Measurements from ENCODE around the gene TPCN2.

The TPCN2 gene

GRCh38 chr11:69010361-69010891 lies 38.3 kb upstream of the TPCN2 start:
- DNase-seq (ENCODE audit: low read depth, low spot score) = no peak

- no peak for DNase-seq (ENCODE audit: low read depth, low spot score)
These were observed 37.6 kb upstream of the TPCN2 start for GRCh38 chr11:69010964-69011623.

DNA sequence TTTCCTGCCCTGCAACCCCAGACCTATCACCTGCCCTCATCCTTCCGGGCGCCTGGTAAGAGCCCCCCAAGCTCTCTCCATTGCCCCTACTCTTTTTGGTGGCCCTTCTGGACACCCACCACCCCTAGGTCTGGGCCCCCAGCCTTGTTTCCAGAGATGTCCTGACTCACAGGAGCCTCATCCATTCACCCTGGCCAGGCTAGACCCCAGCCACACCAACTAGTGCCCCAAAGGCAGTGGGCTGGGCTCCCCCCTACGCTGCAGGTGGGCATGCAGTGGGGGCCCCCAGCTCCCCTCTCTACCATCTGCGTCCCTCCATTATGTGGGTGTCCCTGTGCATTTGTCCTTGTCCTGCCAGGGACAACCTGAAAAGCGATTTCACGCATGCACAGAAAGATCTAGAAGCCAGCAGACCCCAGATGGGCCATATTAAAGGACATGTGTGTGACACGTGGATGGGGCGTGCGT lies 37.1 kb upstream of the TPCN2 start:
- no peak for DNase-seq (ENCODE audit: low read depth, low spot score)

DNA sequence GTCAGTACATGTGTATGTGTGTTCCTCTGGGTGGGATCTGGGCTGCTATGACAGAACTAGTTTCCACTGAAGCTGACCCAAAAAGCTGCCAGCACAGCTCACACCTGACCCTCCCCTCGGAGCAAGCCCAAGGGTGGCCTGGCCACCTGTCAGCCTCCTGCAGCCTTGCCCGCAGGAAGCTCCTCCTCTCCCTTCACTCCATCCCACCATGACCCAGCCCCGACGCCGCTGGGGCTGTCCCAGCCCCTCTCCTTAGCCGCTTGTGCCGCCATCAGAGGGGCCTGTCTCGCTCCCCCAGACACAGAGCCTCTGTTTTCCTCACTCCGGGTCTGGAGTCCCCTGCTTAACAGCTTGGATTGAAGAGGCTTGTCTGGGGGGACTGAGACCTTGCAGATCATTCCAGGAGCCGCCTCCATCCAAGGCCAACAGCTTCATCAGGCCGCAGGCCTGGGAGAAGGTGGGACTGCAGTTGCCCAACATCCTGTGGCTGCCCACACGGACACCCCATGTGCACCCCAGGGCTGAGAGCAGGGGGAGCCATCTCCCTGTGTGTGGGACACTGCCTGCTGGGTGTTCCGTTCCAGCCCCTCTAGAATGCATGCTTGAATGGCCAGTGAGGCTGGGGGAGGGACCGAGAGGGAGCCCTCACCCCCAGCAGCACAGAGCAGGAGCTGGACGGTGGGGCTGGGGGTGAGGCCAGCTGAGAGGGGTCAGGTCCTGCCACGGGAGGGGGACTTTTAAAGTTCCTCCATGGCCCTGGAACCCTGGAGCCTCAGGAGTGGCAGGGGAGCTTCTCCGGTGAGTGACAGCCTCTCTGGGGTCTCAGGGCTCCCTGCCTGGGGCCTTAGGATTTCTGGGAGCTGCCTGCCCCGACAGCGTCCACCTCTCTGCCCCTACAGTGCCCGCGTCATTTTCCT lies 36.4 kb upstream of the TPCN2 start:
- no peak for DNase-seq (ENCODE audit: low read depth, low spot score)

DNA sequence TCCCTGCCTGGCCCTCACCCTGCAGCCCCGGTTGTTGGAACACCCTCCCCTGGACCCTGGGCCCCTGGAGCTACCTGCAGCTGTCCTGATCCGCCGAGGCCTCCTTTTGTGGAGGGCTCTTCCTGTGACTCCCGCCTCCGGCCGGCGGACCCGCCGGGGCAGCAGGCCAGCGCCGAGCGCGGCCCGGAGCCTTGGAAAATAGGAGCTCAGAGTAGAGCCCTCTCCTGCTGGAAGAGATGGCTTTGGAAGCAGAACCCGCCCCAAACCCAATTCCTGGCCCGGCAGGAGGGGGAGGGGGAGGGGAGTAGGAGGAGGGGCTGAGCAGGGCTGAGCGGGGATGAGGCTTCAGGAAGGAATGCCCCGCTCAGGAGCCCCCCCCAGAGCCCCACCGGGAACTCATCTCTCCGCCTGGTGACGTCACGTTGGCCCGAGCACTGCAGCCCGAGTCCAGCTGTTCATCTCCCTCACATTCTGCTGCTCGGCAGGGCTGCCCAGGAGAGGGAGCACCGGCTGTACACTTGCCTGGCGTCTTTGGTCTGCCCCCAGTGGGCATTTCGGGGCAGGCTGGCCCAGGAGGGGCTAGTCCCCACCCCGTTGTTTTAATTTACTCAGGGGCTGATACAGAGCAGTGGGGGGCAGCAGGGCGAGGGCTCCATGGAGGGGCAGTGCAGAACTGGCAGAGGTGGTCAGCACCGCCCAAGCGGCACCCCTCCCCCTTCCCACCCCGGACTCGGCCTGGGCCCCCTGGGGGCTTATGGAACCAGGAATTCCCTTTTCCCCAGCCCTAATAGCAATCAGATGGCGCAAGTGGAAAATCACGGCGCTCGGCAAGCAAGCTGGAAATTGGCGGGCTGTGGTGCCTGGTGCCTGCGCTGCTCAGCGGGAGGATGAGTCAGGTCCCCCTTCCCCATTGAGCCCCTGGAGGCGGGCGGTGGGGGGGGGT lies 35.5 kb upstream of the TPCN2 start, which contains the start of gene MRGPRF:
Gene MRGPRF (minus strand): TSS at position 238 of the 943 bp plus-strand sequence. CDS start 3,345 bp downstream, outside the sequence.
- no peak for DNase-seq (ENCODE audit: low read depth, low spot score)

DNA sequence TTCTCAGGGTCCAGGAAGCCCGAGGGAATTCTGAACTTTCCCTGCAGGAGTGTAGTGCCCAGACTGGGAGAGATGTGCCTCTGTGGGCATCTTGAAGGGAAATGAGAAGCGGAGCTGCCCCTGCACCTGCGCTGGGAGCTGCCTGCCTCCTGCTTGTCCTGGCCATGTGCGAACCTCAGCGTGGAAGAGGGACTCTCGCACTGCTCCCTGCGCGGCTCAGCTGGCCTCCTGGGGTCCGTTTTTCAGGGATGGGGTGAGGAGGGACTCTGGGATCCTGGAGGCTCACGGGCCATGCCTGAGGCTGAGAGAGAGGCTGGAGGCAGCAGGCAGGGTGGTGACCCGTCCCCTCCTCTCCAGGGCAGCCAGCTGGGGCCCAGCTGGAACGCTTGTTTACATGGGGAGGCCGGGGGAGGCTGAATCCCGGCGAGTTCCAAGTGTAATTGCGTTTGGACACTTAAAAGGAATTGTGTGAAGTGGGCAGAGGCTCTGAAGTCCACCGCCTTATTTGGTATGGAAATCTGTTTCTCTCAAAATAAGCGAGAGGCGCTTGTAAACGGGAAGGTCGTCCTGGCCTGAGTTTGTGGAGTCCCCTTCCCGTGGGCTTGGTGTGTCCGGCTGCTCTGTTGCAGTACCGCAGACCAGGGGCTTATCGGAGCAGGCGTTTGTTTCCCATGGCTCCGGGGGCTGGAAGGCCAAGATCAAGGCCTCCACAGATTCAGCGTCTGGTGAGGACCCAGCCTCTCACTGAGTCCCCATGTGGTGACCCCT lies 34.5 kb upstream of the TPCN2 start:
- no peak for DNase-seq (ENCODE audit: low read depth, low spot score)

DNA sequence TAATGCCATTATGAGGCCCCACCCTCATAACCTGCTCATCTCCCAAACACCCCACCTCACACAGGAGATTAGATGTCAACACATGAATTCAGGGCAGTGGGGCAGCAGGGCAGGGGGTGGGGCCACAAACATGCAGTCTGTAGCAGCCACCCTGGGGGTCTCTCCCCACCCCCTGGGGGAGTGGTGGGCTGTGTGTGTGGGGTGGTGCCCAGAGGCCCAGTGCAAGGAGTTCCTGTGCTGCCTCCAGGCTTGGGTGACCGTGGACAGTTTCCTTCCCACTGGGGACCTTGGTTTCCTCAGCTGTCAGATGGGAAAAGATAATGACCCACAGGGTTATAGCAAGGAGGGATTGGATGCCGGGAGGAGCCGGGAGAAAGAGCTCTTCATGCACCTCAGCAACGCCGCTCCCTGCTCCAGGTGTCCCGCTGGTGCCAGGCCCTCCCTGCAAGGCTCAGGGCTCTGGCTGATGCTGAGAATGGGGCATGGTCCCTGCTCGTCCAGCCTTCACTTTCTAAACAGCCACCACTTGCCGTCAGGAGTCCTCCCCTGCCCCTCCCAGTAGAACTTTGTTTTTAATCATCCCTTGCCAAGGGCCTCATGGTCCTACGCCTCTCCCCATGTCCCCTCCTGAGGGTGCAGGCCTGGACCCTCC lies 33.7 kb upstream of the TPCN2 start:
- no peak for DNase-seq (ENCODE audit: low read depth, low spot score)

GRCh38 chr11:69017951-69018350 lies 30.8 kb upstream of the TPCN2 start:
- DNase-seq (ENCODE audit: low read depth, low spot score) = no peak

DNA sequence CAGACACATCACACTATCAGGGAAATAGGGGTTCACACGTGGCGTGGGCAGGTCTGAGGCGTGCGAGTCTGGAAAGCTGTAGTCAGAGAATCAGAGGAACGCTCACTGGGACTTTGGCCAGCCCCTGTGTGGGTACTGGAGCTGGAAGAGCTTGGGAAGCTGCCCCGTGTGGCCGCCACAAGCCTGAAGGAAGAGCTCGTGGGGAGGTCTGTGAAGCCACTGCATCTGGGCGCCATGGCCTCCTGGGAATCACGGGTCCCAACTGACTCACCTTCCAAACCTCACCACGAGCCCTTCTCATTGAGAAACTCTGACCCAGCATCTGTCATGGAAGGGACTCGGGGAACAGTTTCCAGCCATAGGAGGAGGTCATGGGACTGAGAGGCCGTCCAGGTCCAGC lies 29.8 kb upstream of the TPCN2 start:
- DNase-seq (ENCODE audit: low read depth, low spot score) = no peak

DNA sequence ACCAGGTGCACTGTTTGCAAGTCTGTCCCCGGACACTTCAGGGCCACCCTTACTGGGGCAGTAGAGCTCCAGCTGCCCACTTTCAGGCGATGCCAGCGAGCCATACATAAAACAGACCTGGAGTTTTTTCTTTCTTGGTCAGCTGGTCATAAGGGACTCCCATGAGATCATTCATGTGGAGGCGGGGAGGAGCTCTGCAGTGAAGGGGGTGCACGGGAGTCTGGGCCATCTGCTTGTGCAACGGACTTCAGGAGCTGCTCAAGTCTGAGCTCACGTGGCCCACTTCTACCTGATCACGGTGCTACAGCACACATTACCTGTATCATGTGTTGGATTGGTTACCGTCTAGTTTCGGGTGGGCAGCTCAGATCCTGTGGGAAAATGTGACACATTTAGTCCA lies 26.5 kb upstream of the TPCN2 start:
- no peak for DNase-seq (ENCODE audit: low read depth, low spot score)

DNA sequence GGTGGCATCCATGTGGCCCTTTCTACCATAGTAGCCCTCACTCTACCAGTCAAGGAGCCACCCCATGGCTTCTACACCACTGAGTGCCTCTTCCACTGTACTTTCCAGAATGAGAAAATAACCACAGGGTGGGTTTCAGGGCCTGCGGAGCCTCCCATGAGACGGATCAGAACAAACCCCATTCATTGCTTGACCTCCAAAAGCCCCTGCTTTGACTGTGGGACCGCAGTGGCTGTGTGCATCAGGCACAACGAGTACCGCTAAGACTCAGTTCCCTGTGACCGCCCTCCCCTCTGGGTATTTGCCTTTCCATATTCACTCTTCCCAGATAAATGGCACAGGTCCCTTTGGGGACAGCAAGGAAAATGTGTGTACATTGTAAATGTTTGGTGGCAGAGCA lies 24.2 kb upstream of the TPCN2 start:
- DNase-seq (ENCODE audit: low read depth, low spot score) = no peak

- no peak for DNase-seq (ENCODE audit: low read depth, low spot score)
These were observed 20.9 kb upstream of the TPCN2 start for GRCh38 chr11:69027704-69028372.

DNA sequence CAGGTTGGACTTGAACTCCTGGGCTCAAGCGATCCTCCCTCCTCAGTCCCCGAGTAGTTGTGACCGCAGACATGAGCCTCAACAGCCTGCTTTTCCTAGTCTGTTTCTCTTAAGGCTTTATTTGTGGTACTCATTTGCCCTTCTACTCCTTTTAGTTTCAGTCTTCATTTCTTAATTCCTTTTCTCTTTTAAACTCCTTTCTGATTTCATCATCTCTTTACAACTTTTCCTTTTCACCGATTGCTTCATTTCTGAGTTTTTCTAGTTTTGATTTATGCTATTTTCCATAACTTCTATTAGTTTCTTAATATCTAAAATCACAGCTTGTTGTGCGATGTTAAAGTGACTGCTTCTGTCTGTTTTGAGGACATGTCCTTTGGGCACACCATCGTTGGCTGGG lies 18.4 kb upstream of the TPCN2 start:
- DNase-seq (ENCODE audit: low read depth, low spot score) = no peak

DNA sequence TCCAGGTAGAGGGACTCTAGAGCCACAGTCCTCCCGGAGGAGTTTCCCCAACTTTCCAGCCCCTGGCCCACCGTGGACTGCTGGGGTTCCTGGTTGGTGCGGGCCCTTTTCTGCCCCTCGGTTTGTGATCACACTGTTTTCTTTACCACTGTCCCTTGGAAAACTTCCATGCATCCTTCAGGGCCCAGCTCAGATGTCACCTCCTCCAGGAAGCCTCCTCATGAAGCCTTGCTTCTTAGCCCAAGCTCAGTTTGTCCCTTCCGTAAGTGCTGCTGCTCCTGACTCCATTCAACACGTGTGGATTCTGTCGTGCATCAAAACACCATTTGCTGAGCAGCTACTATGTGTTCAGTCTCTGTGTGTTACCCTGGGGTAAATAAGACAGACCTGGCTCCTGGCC lies 15.9 kb upstream of the TPCN2 start:
- DNase-seq (ENCODE audit: low read depth, low spot score) = no peak

GRCh38 chr11:69033431-69033830 lies 15.3 kb upstream of the TPCN2 start:
- no peak for DNase-seq (ENCODE audit: low read depth, low spot score)

- DNase-seq (ENCODE audit: low read depth, low spot score) = no peak
These were observed 14.4 kb upstream of the TPCN2 start for GRCh38 chr11:69034123-69034867.

DNA sequence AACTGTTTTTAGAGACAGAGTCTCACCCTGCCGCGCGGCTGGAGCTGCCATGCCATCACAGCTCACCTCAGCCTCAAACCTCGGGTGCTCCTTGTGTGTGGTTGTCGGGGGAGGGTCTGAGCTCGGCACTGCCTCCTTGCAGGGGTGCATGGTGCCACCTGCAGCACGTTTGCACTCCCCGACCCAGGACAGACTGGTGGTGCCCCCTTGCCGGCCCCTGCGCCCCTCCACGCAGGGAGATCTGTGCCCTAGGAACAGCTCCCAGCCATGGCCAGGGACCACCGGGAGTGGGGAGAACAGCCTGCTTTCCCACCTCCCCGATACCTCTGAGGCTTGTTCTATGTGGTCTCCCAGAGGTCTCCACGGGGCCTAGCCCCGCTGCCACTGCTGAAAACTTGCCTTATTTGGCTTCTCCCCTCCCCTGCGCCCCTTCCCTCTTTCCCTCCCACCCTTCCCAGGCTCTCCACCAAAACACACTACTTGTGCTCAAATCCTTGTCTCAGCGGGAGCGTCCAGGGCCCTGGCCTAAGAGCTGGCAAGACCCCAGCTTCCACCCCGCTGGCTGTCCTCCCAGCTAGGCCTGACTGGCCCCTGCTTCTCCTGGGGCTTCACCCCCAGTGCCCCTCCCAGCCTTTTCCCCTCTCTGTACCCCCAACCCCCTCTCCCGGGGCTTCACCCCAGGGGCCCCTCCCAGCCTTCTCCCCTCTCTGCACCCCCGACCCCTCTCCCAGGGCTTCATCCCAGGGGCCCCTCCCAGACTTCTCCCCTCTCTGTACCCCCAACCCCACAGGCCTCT lies 13.4 kb upstream of the TPCN2 start:
- DNase-seq (ENCODE audit: low read depth, low spot score) = no peak

- no peak for DNase-seq (ENCODE audit: low read depth, low spot score)
These were observed 12.8 kb upstream of the TPCN2 start for GRCh38 chr11:69035946-69036340.
